Loucy (cell line): Measurements from ENCODE around the gene COL23A1.

Source experiments
- H2AFZ ChIP-seq: fragments of 200-600 bp; sonication (generic); 2 replicates; pipeline ENCODE4 v1.6.0; 2016; ENCODE audit warnings: antibody characterized with exemption, mild to moderate bottlenecking, low read length, moderate library complexity
- H3F3A ChIP-seq: fragments of 200-600 bp; 2 replicates; pipeline ENCODE4 v1.6.0; 2016; ENCODE audit warnings: antibody characterized with exemption, low read depth, mild to moderate bottlenecking
- H3K27me3 ChIP-seq: fragments of 200-600 bp; sonication (generic); 2 replicates; pipeline ENCODE4 v1.6.1; 2014; ENCODE audit warnings: low read length, mild to moderate bottlenecking; ENCODE audit not compliant: insufficient read depth, poor library complexity, severe bottlenecking
- H3K36me3 ChIP-seq: fragments of 200-600 bp; sonication (generic); 2 replicates; pipeline ENCODE4 v1.6.1; 2016; ENCODE audit warnings: low read length; ENCODE audit not compliant: insufficient read depth
- H3K4me1 ChIP-seq: fragments of 200-600 bp; sonication (generic); 2 replicates; pipeline ENCODE4 v1.5.1; 2014; ENCODE audit warnings: low read length, mild to moderate bottlenecking; ENCODE audit not compliant: insufficient read depth, poor library complexity, severe bottlenecking
- H3K4me2 ChIP-seq: fragments of 200-600 bp; sonication (generic); 2 replicates; pipeline ENCODE4 v1.6.0; 2014; ENCODE audit warnings: antibody characterized with exemption, low read length, low read depth, mild to moderate bottlenecking; ENCODE audit not compliant: poor library complexity, severe bottlenecking
- H3K4me3 ChIP-seq: fragments of 200-600 bp; sonication (generic); 2 replicates; pipeline ENCODE4 v1.5.1; 2014; ENCODE audit warnings: low read length, mild to moderate bottlenecking, mixed read lengths; ENCODE audit not compliant: poor library complexity, severe bottlenecking
- H3K79me2 ChIP-seq: fragments of 200-600 bp; sonication (generic); 2 replicates; pipeline ENCODE4 v1.6.1; 2014; ENCODE audit warnings: low read length; ENCODE audit not compliant: insufficient read depth
- H3K9ac ChIP-seq: fragments of 200-600 bp; sonication (generic); 2 replicates; pipeline ENCODE4 v1.6.0; 2014; ENCODE audit warnings: mild to moderate bottlenecking, low read depth, low read length, moderate library complexity; ENCODE audit not compliant: poor library complexity, severe bottlenecking
- H3K9me2 ChIP-seq: fragments of 200-600 bp; sonication (generic); replicated peaks from 2 replicates; pipeline ENCODE4 v1.6.1; 2016; ENCODE audit warnings: low read depth, low read length, mixed read lengths
- H3K9me3 ChIP-seq: fragments of 200-600 bp; sonication (generic); 2 replicates; pipeline ENCODE4 v1.6.1; 2014; ENCODE audit warnings: mild to moderate bottlenecking, antibody characterized with exemption, low read length, low read depth; ENCODE audit not compliant: insufficient read depth
- H4K20me1 ChIP-seq: fragments of 200-600 bp; sonication (generic); 2 replicates; pipeline ENCODE4 v1.6.0; 2014; ENCODE audit warnings: antibody characterized with exemption, low read length, mild to moderate bottlenecking; ENCODE audit not compliant: insufficient read depth, poor library complexity, severe bottlenecking
- EZH2phosphoT487 ChIP-seq: fragments of 200-600 bp; IDR thresholded peaks from 2 replicates; pipeline ENCODE4 v1.6.1; 2018; ENCODE audit warnings: antibody characterized with exemption, mild to moderate bottlenecking, moderate library complexity, borderline replicate concordance
- TF ChIP-seq, protein P1 (sequence below): fragments of 200-600 bp; sonication (generic); conservative IDR thresholded peaks from 2 replicates; pipeline ENCODE4 v1.5.1; 2014; ENCODE audit warnings: mild to moderate bottlenecking, antibody characterized with exemption, low read length

Gene COL23A1

DNA sequence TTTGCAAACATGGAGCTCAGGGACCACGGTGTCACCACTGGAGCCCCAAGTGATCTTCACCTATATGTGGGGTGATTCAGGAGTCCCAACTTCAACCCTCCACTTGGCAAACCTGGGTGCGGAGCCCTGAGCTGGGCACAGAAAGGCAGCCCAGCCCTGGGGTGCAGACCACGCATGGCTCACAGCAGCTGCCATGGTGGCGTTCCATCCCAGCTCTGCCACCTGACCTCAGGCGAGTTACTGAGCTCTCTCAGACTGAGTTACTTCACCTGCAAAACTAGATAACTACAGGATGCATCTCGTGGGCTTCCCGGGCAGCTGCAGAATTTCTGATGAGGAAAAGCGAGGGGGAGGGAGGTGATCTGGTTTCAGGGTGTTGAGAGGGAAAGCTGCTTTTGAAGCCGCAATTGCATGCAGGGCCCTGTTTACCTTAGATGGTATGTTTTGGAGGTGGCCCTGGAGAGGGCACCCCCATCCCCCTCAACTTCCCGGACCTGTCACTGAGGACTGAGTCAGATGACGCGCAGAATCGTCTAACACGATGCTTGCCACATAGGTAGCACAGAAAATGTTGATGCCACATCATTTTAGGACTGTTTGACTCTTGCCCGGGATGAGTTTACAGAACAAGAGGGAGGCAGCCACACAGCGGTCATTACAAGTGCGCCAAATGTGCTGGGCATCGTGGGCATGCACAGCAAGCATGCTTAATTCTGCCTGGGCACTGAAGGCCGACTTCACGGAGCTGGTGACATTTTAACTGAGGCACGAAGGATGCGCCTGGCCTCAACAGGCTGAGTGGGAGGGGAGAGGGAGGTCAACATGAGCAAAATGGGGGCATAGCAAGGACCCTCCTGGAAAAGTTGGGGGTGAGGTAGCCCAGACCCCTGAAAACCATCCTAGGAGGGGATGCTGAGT, 154.6 kb downstream of the COL23A1 start:
- Histone ChIP-seq H2AFZ (no peak overlapping the region), H3K79me2 (no peaks in the 10 kb centered on the region), H3K27me3 (no peaks in the 10 kb centered on the region), H3K4me1 (no peaks in the 10 kb centered on the region), H3K9ac (no peak overlapping the region), H3K36me3 (no peaks in the 10 kb centered on the region), H3K9me3 (no peaks in the 10 kb centered on the region), H4K20me1 (no peaks in the 10 kb centered on the region), H3K4me3 (no peak overlapping the region), H3K9me2 (no peaks in the 10 kb centered on the region), H3F3A (no peaks in the 10 kb centered on the region), H3K4me2 (no peak overlapping the region)
- TF ChIP-seq EZH2phosphoT487, result no peak
- TF ChIP-seq, protein P1, sequence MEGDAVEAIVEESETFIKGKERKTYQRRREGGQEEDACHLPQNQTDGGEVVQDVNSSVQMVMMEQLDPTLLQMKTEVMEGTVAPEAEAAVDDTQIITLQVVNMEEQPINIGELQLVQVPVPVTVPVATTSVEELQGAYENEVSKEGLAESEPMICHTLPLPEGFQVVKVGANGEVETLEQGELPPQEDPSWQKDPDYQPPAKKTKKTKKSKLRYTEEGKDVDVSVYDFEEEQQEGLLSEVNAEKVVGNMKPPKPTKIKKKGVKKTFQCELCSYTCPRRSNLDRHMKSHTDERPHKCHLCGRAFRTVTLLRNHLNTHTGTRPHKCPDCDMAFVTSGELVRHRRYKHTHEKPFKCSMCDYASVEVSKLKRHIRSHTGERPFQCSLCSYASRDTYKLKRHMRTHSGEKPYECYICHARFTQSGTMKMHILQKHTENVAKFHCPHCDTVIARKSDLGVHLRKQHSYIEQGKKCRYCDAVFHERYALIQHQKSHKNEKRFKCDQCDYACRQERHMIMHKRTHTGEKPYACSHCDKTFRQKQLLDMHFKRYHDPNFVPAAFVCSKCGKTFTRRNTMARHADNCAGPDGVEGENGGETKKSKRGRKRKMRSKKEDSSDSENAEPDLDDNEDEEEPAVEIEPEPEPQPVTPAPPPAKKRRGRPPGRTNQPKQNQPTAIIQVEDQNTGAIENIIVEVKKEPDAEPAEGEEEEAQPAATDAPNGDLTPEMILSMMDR, result no peak

DNA sequence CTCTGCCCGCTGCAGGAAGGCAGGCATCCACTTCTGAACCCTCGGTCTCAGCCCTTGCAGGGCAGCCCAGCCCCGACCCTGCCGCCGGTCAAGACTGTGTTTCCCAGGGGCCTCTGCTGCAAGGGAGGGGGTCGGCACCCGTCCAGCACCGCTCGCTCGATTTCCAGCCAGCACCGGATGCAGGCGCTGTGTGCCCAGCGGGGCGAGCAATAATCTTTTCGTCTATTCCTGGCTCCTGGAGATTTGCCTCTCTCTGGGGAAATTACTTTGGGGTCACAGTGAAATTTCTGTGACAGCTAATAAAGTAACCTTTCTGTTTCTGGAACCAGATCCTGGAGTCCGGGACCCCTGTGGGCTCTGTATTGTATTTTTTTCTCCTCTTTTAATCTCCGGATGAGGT, 155.3 kb downstream of the COL23A1 start:
- H3K4me1 ChIP-seq, result no peaks in the 10 kb centered on the region
- TF ChIP-seq, protein P1, result no peak
- TF ChIP-seq EZH2phosphoT487, result no peak
- no peaks in the 10 kb centered on the region for H3F3A ChIP-seq
- H3K79me2 ChIP-seq, result no peaks in the 10 kb centered on the region
- H3K9me2 ChIP-seq, result no peaks in the 10 kb centered on the region
- no peak overlapping the region for H2AFZ ChIP-seq
- no peak overlapping the region for H3K9ac ChIP-seq
- H3K9me3 ChIP-seq, result no peaks in the 10 kb centered on the region
- H3K36me3 ChIP-seq, result no peaks in the 10 kb centered on the region
- H3K27me3 ChIP-seq, result no peaks in the 10 kb centered on the region
- no peaks in the 10 kb centered on the region for H4K20me1 ChIP-seq
- no peak overlapping the region for H3K4me2 ChIP-seq
- no peak overlapping the region for H3K4me3 ChIP-seq

DNA sequence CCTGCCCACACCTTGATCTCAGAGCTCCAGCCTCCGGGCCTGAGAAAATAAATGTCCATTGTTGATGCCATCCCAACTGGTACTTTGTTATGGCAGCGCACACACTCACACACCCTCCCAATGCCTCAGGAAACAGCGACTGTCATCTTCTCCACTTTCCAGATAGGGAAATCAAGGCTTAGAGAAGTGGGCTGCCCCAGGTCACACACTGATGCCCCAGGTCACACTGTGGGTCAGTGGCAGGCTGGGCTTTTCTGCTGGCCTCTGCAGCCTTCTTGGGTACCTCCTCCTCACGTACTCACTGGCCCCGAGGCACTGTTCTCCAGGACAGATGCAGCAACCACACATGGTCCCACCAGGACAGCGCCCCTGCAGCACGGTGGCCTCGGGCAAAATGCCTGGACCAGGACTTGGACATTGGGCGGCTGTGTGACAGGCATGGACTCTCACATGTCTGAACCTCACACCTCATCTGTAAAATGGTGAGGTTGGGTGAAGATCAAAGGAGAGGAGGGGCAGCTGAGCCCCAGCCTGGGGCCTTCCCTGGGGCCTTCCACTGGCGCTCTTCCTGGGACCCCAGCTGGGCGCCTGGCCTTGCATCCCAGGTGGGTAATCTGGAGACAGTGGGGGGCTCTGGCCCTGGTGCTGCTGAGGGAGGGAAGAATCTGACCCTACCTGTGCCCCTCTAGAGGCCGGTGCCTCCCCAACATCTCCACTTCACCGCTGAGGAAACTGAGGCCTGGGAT, 156.0 kb downstream of the COL23A1 start:
- Histone ChIP-seq H3K4me2 (no peak overlapping the region), H3K9me3 (no peaks in the 10 kb centered on the region), H3K79me2 (no peaks in the 10 kb centered on the region), H3K9me2 (no peaks in the 10 kb centered on the region), H3K9ac (no peak overlapping the region), H3K4me3 (no peak overlapping the region), H3K4me1 (no peaks in the 10 kb centered on the region), H3K36me3 (no peaks in the 10 kb centered on the region), H3F3A (no peaks in the 10 kb centered on the region), H3K27me3 (no peaks in the 10 kb centered on the region), H2AFZ (no peak overlapping the region), H4K20me1 (no peaks in the 10 kb centered on the region)
- no peak for TF ChIP-seq EZH2phosphoT487
- TF ChIP-seq, protein P1, result no peak
